D721Med (cell line): Measurements from ENCODE around the gene PRCP.

ENCODE experiments used
- DNase-seq: peaks from one replicate; pipeline ENCODE4 v3.0.0; 2011; ENCODE audit warnings: low spot score; ENCODE audit not compliant: insufficient read length
- FAIRE-seq: peaks from 2 replicates; lab custom pipeline; 2011; peaks lifted over from hg19 to GRCh38; lab: Jason Lieb, UNC
- CTCF ChIP-seq: IDR thresholded peaks from 2 replicates; pipeline ENCODE4 v1.5.1; 2012; ENCODE audit warnings: mild to moderate bottlenecking, control low read depth; ENCODE audit not compliant: insufficient read depth; ENCODE audit errors: missing control alignments

Gene PRCP

DNA sequence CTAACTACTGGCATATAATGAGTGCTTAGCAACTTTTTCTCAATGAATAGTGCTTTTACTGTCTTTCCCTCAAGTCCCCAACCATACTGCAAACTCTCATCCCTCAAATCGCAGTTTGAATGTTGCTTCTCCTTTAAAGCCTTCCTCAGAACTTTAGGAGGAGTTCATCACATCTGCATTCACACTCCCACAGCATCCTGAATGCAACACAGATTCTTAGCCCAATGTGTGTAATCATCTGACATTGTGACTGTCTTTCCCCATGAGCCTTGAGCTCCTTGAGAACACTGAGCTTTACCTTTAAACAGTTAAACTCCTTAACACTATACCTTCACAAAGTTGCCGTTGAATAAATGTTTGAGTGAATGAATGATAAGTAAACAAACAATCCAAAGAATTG lies 84.8 kb downstream of the PRCP start:
- no peak for DNase-seq
- no peak for TF ChIP-seq CTCF
- FAIRE-seq: no peak

- no peak for TF ChIP-seq CTCF
- DNase-seq: no peak
- FAIRE-seq: peak; percentile 84
Observed at GRCh38 chr11:82814379-82814778, 85.9 kb downstream of the PRCP start.

- TF ChIP-seq CTCF: no peak
- FAIRE-seq: no peak
- no peak for DNase-seq
Observed at GRCh38 chr11:82811369-82811768, 88.9 kb downstream of the PRCP start.

DNA sequence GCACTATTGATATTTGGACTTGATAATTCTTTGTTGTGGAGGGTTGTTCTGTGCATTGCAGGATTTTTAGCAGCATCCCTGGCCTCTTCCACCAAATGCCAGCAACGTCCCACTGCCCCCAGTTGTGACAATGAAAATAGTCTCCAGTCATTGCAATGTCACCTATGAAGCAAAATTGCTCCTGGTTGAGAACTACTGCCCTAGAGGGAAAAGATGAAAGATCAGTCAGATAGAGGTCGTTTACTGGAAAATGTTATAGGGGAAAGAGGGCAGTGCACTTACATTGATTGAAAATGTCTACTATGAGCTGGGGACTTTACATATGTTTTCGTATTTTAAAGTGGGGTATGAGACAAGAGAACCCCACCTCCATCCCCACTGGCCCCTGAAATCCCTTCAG lies 89.5 kb downstream of the PRCP start:
- DNase-seq (no peak), FAIRE-seq (no peak)
- TF ChIP-seq CTCF: no peak

DNA sequence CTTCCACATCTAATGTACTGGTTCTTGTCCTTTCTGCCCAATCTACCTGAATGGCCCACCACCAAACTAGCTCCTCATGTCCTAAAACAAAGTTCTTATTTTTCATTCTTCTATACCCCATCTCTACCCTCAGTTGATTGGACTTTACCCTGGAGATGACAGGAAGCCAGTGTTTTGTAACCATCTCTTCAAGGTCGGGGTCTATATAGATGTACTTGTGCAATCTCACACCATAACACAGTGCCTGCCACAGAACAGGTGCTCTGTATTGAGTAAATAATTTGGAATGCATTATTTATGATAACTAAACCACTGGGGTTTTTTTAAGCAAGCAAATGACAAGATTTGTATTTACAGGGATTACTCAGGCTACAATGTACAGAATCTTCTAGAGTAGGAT lies 89.9 kb downstream of the PRCP start:
- DNase-seq (no peak), FAIRE-seq (no peak)
- no peak for TF ChIP-seq CTCF

DNA sequence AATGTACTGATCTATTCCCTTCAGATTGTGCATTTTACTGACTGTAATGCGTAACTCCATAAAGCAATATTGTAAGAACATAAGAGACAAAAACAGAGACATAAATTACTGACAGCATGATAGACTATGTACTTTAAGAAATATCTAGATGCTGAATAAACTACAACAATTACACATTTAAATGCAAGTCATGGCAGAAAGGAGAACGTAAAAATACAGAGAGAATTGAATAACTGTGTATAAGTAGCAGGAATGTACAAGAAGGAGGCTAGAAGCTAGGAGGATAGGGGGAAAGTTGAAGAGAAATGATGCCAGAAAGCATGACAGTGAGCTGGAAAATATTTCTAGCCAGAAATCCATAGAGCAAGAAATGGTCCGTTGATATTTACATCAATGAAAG lies 92.6 kb downstream of the PRCP start:
- DNase-seq (no peak), FAIRE-seq (no peak)
- TF ChIP-seq CTCF: no peak

DNA sequence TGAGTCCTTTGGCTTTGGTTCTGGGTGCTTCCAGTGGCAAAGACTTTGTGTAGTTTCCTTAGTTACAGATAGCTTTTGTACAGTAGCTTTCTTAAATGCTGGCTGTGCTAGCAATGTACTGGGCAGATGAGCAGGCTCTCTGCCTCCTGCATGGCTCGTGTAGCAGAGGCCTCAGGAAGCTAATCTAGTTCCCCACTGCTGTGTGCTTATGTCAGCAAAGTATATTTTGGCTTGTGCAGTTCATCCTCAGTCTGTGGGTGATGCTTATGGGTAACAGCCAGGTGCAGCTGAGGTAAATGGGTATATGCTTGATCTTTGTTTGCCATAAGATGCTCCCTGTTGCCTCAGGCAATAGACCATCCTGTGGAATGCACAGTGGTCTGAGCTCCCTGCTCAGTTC lies 97.5 kb downstream of the PRCP start:
- no peak for FAIRE-seq
- no peak for DNase-seq

More for the DNA sequence above, 97.5 kb downstream of the PRCP start:
- TF ChIP-seq CTCF: no peak
